ENCODE data around the gene GLE1.

GRCh38 chr9:128556926-128557634 lies 52.6 kb downstream of the GLE1 start:
- TF ChIP-seq CTCF (IDR thresholded peaks at IDR 0.05) (no peak), EZH2 (IDR thresholded peaks at IDR 0.05; ENCODE audit: borderline replicate concordance, insufficient read depth, low read depth, low read length, poor library complexity, severe bottlenecking) (no peak)

Data from B cell (primary cell).